ENCODE results near the gene ARHGAP15. TPM values are rescaled to one million over a fixed set of nuclear protein-coding genes. Genes with fewer than 3 reads are reported as not detected.
"Not testable (repeated sequence)": the region's sequence is repeated elsewhere in the genome, so short reads cannot be mapped to it uniquely, and the experiment has no call there.

ARHGAP15 gene
- polyA plus RNA-seq, 1 donor from 2014 or later = 190 TPM

DNA sequence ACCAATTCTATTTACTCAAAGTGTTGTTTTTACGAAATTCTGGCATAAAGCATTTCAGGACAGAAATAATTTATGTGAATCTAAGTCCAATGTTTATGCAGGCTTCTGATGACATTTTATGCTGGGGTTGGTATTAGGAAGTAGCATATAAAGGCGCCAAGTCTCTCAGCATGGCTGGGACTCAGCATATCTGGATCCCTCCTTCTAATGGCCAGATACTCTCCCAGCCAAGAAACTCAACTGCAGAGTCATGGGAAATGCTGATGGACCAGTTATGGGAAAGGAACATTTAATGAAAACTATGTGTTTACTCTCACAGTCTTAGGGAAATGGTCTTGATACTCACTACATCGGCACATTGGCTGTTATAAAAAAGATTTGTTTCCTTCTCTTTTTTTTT is 392.2 kb downstream of the ARHGAP15 start:
- no peak overlapping the region for H3K4me3 Mint-ChIP-seq
- H3K27ac Mint-ChIP-seq = no peak overlapping the region
- H3K9me3 Mint-ChIP-seq = no peaks in the 10 kb centered on the region
- peaks cover 18% of the 10 kb centered on the region for H3K36me3 Mint-ChIP-seq
- no peaks in the 10 kb centered on the region for H3K27me3 Mint-ChIP-seq
- H3K4me1 Mint-ChIP-seq = peaks cover 4 to 19% (median 16%) of the 10 kb centered on the region in 3 donors

DNA sequence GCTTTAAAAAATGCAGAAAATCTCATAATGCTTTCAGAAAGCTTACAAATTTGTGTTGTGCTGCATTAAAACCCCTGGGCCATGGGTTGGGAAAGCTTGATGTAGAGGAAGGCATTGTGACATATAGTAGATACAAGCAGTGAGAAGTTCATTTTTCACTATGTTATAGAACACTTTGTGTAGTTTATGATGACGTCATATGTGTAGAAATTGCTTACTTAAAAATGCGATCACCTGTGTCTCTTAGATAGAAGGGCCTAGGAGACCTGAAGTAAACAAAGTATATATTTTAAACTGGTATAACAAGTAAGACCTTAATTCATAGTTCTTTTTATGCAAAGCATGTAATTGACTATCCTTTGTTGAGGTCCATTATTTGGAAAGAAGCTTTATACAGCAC is 393.5 kb downstream of the ARHGAP15 start:
- no peak overlapping the region for H3K27ac Mint-ChIP-seq
- peaks cover 4 to 16% (median 15%) of the 10 kb centered on the region in 3 donors for H3K4me1 Mint-ChIP-seq
- H3K36me3 Mint-ChIP-seq = peaks cover 14% of the 10 kb centered on the region
- H3K4me3 Mint-ChIP-seq = no peak overlapping the region
- no peaks in the 10 kb centered on the region for H3K27me3 Mint-ChIP-seq
- H3K9me3 Mint-ChIP-seq = no peaks in the 10 kb centered on the region

DNA sequence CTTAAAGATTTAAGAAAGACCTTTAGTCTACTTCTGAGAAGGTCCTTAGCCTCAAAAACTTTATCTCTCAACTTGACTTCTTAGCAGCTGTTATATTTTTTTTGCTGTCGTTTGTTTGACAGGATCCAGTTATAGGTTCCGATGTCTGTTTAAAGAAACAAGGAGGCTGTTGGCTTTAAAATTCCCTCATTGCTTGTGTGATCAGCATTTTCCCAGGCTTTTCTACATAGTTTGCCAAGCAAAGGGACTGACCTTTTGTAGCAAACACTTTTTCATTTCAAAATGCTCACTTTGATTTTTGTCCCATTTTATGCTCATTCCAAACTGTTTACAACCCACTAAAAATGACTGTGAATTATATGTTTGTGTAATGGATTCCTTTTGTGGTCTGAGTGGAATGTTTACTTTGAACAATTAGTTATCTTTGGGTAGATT is 394.9 kb downstream of the ARHGAP15 start:
- no peak overlapping the region for H3K27ac Mint-ChIP-seq
- no peaks in the 10 kb centered on the region for H3K9me3 Mint-ChIP-seq
- no peaks in the 10 kb centered on the region for H3K27me3 Mint-ChIP-seq
- H3K4me3 Mint-ChIP-seq = no peak overlapping the region
- peaks cover 6 to 23% (median 22%) of the 10 kb centered on the region in 3 donors for H3K4me1 Mint-ChIP-seq
- H3K36me3 Mint-ChIP-seq = peaks cover 15% of the 10 kb centered on the region

DNA sequence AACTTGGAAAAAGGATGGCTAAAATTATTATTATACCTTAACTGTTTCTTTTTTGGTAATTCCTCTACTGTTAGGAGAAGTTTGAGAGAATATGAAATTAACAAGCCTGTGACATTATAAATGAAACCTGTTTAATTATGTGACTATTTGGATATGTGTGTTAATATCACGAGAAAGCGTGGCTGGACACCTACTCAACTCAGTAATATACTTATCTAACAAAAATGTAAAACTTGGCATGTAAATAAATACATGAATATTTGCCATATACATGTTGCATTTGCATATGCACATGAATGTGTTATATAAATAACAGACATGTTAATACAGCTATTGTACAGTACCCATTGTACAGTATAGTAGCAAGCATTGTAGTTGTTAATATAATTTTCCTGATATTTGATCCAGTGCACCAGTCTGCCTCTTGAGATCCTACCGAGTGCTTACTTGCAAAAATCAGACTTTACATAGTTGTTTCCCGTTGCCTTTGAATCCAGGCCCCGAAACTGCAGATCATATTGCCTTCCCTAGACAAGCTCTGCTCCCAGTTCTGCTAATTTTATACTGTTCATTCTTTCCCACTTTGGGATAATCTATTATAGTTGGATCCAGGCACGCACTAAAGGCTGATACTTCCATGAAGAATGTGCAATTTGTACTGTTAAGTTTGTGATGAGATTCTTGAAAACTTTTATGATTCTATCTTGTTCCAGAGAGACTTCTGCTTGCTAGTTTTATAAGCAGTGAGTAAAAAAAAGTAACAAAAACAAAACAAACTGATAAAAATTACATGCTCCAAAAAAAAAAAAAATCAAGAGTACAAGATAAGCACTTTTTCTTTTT is 395.6 kb downstream of the ARHGAP15 start:
- H3K27me3 Mint-ChIP-seq = no peaks in the 10 kb centered on the region

GRCh38 chr2:143525402-143525860 is 396.2 kb downstream of the ARHGAP15 start:
- Mint-ChIP-seq H3K27me3 (no peaks in the 10 kb centered on the region), H3K27ac (peak overlapping the region in 2 of 3 donors; percentile 56 to 86), H3K4me1 (peaks cover 6 to 29% (median 25%) of the 10 kb centered on the region in 3 donors), H3K9me3 (no peaks in the 10 kb centered on the region), H3K4me3 (no peak overlapping the region), H3K36me3 (peaks cover 16% of the 10 kb centered on the region)

More for the DNA sequence above, 395.6 kb downstream of the ARHGAP15 start:
- Mint-ChIP-seq H3K36me3 (peaks cover 18% of the 10 kb centered on the region), H3K4me3 (no peak overlapping the region), H3K9me3 (no peaks in the 10 kb centered on the region), H3K27ac (peak overlapping the region in 1 of 3 donors; percentile 56), H3K4me1 (peaks cover 6 to 29% (median 25%) of the 10 kb centered on the region in 3 donors)

DNA sequence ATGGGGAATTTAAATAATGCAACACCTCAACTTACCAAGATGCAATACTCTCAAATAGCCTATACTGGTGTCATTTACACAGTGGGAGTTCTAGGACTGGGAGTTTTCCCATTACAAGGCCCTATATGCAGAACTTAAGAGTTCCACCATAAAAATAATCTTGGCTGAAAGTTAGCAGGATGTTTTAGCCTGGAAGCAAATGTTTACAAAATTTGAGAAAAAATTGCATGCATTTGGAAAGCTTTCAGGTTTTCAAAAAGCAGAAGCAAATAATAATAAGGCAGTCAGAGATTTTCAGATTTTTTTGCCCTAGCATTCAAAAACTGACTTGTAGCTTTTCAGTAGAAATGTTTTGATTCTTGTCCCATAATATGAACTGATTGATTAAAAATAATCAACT is 397.3 kb downstream of the ARHGAP15 start:
- H3K9me3 Mint-ChIP-seq = no peaks in the 10 kb centered on the region
- H3K27me3 Mint-ChIP-seq = no peaks in the 10 kb centered on the region
- no peak overlapping the region for H3K27ac Mint-ChIP-seq
- H3K4me3 Mint-ChIP-seq = no peak overlapping the region
- H3K36me3 Mint-ChIP-seq = peaks cover 20% of the 10 kb centered on the region
- peaks cover 6 to 29% (median 25%) of the 10 kb centered on the region in 3 donors for H3K4me1 Mint-ChIP-seq

DNA sequence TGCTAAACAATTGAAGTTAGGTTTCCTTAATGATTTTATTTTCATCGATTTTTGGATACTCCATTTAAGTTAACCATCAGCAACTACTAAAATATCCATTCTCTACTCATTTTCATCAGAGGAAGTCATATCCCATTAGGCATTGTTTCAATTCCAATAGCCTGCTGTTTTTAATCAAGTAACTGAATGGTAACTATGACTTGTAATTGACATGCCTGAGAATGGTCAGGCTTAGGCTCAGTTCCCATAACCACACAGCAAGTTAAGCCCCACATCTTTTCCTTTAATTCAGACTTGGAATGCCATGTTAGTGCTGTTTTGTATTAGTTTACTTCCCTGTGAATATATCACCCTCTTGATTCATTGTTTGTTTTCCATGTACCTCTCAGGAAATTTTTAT is 398.8 kb downstream of the ARHGAP15 start:
- Mint-ChIP-seq H3K4me1 (peaks cover 3 to 29% (median 25%) of the 10 kb centered on the region in 3 donors), H3K27me3 (no peaks in the 10 kb centered on the region), H3K9me3 (no peaks in the 10 kb centered on the region), H3K27ac (no peak overlapping the region), H3K4me3 (no peak overlapping the region), H3K36me3 (peaks cover 16% of the 10 kb centered on the region)

DNA sequence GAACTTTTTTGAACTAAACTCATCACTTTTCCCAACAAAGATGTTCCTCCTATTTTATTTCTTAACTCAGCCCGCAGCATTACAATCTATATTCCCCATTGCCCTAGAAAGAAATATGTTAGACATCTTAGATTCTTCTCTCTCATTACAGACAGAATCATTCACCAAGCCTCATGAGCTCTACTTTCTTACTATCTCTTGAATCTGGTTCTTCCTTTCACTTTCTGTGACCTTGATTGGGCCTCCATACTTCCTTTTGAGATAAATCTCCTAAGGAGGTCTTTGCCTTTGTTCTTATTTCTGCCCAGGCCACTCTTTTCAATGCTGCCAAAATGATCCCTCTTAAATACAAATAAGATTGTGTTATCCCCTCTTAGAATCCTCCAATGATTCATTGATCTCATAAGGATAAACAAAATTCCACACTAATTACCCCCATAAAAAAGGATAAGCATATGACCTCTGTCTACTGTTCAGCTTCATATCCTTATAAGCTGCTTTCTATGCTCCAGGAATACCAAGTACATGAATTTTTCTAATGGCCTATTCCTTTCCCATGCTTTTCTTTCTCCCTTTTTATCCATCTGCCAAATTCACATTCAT is 400.0 kb downstream of the ARHGAP15 start:
- Mint-ChIP-seq H3K9me3 (peaks cover 0 to 3% (median 0%) of the 10 kb centered on the region in 3 donors), H3K36me3 (peaks cover 20% of the 10 kb centered on the region), H3K27me3 (no peaks in the 10 kb centered on the region), H3K27ac (peak overlapping the region; percentile 25 to 63 (median 48)), H3K4me1 (peaks cover 3 to 29% (median 24%) of the 10 kb centered on the region in 3 donors), H3K4me3 (no peak overlapping the region)

DNA sequence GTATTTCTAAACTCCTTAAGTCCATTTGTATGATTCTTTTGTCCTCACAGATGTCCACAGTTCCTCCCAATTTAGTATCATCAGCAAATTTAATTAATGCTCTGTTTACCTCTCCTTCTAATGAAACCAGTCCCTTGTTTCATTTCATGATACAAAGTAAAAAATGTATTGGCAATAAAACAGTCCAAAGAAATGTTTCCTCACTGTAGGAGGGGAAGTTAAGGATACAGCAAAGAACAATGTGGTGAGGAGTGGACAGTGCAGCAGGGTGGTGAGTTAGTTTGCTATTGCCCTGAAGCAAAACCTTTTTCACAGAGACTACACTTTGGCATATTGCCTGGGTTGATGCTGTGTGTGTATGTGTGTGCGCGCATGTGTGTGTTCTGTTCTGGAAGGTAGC is 401.5 kb downstream of the ARHGAP15 start:
- H3K4me1 Mint-ChIP-seq = peaks cover 3 to 15% (median 12%) of the 10 kb centered on the region in 3 donors
- peaks cover 27% of the 10 kb centered on the region for H3K36me3 Mint-ChIP-seq
- H3K27ac Mint-ChIP-seq = peak overlapping the region in 1 of 3 donors; percentile 33
- H3K27me3 Mint-ChIP-seq = no peaks in the 10 kb centered on the region
- H3K9me3 Mint-ChIP-seq = peaks cover 0 to 8% (median 3%) of the 10 kb centered on the region in 3 donors
- no peak overlapping the region for H3K4me3 Mint-ChIP-seq

DNA sequence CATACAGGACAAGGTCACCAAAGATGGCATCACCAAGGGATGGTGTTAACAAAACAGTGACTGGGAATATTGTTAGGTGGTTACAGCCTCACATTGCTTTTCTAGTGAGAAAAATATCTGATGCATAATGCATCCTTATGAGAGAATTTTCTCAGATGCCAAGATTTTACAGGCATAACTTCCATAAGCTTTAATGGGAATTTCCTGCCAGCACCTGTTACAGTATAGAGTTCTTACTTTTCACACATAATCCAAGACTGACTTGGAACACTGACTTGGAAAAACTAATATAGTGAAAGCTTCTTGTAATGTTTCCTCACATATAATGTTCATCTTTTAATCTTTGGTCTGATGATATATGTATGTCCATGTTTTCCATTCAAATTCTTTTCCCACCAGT is 402.8 kb downstream of the ARHGAP15 start:
- Mint-ChIP-seq H3K27me3 (no peaks in the 10 kb centered on the region), H3K27ac (no peak overlapping the region), H3K36me3 (peaks cover 31% of the 10 kb centered on the region), H3K4me1 (peaks cover 3 to 13% (median 12%) of the 10 kb centered on the region in 3 donors), H3K4me3 (no peak overlapping the region), H3K9me3 (peaks cover 4 to 13% (median 6%) of the 10 kb centered on the region in 3 donors)

GRCh38 chr2:143533846-143534245 is 404.6 kb downstream of the ARHGAP15 start:
- peak overlapping the region in 1 of 3 donors; percentile 62 for H3K27ac Mint-ChIP-seq
- peaks cover 31% of the 10 kb centered on the region for H3K36me3 Mint-ChIP-seq
- H3K27me3 Mint-ChIP-seq = no peaks in the 10 kb centered on the region
- no peak overlapping the region for H3K4me3 Mint-ChIP-seq
- H3K9me3 Mint-ChIP-seq = peaks cover 4 to 13% (median 6%) of the 10 kb centered on the region in 3 donors
- H3K4me1 Mint-ChIP-seq = peaks cover 2 to 10% (median 6%) of the 10 kb centered on the region in 3 donors

DNA sequence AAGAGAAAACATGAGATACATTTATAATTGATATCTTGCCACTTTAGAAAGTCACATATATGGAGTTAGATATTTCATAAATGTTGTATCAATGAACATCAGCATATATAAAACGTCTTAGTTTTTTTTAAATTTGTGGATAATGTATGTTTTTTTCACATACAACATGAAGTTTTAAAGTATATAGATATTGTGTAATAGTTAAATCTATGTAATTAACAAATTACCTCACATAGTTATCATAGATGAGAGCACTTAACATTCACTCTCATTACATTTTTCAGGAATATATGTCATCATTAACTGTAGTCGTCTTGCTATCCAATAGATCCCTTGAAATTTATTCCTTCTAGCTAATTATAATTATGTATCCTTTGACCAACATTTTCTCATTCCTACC is 406.6 kb downstream of the ARHGAP15 start:
- Mint-ChIP-seq H3K27me3 (no peaks in the 10 kb centered on the region), H3K36me3 (peaks cover 28% of the 10 kb centered on the region), H3K4me1 (peaks cover 0 to 4% (median 2%) of the 10 kb centered on the region in 3 donors), H3K27ac (no peak overlapping the region), H3K9me3 (peaks cover 4 to 13% (median 6%) of the 10 kb centered on the region in 3 donors), H3K4me3 (no peak overlapping the region)

- not testable (repeated sequence) for H3K4me3 Mint-ChIP-seq, H3K27me3 Mint-ChIP-seq, H3K9me3 Mint-ChIP-seq, H3K4me1 Mint-ChIP-seq, H3K27ac Mint-ChIP-seq
- peaks cover 10% of the 10 kb centered on the region for H3K36me3 Mint-ChIP-seq
These were observed 412.7 kb downstream of the ARHGAP15 start for GRCh38 chr2:143541899-143542298.

DNA sequence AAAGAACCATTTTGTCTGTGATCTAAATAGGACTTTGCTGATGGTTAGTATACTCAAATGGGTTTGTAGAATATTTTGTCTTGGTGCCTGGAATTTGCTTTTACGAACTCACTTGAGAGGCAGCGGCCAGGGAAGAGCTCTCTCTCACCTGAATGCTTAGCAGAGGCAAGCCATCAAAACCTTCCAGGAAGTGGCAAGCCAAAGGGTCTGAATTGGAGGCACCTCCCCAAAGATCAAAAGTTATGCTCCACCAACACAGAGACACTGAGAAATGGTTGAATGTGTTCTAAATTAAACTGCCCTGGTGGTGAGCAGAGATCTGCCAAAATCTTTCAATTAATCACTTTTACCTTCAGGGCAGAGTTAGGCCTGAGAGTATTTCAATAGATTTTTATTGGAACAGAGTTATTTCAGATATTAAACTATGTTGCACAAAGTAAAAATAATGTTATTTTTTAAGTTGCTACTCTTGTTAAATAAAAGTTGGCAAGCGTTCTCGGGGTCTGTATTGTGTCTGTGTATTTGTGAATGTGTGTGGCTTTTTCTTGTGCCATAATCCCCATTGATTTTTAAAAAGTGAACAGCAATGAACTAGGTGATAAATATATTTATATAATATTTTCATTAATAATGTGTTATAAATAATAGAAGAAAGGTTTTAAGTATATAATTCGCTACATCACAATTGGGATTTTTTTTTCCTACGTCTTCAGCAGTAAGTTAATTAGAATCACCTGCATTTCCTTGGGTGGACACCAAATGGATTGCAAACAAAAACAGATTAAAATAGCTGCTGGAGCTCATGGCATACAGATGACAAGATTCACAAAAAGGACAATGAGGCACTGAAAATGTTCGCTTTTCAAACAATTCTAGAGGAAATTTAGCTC is 416.1 kb downstream of the ARHGAP15 start:
- Mint-ChIP-seq H3K27ac (no peak overlapping the region), H3K4me3 (no peak overlapping the region), H3K4me1 (peaks cover 0 to 1% (median 0%) of the 10 kb centered on the region in 3 donors), H3K27me3 (no peaks in the 10 kb centered on the region), H3K9me3 (peaks cover 0 to 1% (median 0%) of the 10 kb centered on the region in 3 donors), H3K36me3 (peaks cover 16% of the 10 kb centered on the region)

Data from IgD-negative memory B cell (primary cell).